GM19025 (cell line): ENCODE results near the gene ATG7.
"Not testable (repeated sequence)": the region's sequence is repeated elsewhere in the genome, so short reads cannot be mapped to it uniquely, and the experiment has no call there.

Experiments
- ATAC-seq: cut with Tn5 transposase; IDR thresholded peaks from one replicate; pipeline ENCODE4 v1.9.1; 2021; ENCODE audit warnings: mild to moderate bottlenecking, low read depth, moderate library complexity; ENCODE audit not compliant: unreplicated experiment

ATG7 gene

GRCh38 chr3:11498177-11498576 is 226.0 kb downstream of the ATG7 start:
- no peak for ATAC-seq

GRCh38 chr3:11498646-11499045 is 226.4 kb downstream of the ATG7 start:
- ATAC-seq, result no peak

DNA sequence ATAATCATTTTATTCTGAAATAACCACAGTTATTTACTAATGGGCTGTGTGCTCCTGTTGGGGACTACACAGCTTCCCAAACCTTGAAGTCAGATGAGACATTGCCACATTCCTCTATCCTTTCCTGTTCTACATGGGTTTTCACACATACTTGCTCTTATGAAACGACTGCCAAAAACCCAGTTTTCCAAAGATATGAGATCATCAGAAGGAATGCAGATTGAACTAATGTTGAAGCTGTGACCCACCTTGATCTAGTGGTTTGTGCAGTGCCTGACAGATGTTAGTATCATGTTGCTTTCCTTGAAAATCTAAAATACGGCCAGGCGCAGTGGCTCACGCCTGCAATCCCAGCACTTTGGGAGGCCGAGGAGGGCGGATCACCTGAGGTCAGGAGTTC is 226.9 kb downstream of the ATG7 start:
- no peak for ATAC-seq

- not testable (repeated sequence) for ATAC-seq
Observed at GRCh38 chr3:11502413-11502812, 230.2 kb downstream of the ATG7 start.

GRCh38 chr3:11507719-11508118 is 235.5 kb downstream of the ATG7 start:
- no peak for ATAC-seq

GRCh38 chr3:11508346-11509172 is 236.4 kb downstream of the ATG7 start:
- no peak for ATAC-seq

GRCh38 chr3:11509173-11510000 is 237.2 kb downstream of the ATG7 start:
- no peak for ATAC-seq

DNA sequence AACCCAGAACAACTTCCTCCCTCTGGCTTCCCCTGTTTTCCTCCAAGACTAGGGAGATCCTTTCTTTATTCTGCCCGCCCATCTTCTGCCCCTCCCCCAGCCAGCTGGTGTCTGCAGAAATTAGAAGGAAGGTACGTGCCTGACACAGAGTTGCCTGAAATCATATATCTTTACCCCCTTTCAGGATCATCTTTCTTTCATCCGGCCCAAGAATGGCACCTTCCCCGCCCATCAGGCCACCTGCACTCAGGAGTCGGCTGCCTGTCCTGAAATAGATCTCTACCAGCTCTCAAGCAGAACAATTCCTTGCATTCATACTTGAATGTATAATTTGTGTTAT is 237.8 kb downstream of the ATG7 start:
- no peak for ATAC-seq

DNA sequence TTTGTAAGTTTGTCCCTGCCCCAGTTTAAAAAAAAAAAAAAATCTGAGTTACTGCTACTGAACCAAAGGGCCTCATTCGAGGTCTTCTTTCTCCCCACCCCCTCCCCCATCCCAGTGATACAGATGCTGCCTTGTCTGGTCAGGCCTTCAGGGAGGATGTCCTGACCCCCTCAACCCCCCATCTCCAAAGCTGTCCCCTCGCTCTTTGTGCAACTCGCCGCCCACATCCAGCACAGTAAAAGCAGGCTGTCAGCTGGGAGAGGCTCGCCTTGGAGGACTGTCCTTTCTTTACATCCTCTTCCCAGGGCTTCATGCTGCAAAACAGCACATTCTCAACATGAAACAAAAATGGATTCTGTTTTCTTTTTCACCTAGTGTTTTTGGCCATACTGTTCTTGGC is 238.2 kb downstream of the ATG7 start:
- ATAC-seq, result no peak

GRCh38 chr3:11511606-11512005 is 239.4 kb downstream of the ATG7 start:
- ATAC-seq, result not testable (repeated sequence)

DNA sequence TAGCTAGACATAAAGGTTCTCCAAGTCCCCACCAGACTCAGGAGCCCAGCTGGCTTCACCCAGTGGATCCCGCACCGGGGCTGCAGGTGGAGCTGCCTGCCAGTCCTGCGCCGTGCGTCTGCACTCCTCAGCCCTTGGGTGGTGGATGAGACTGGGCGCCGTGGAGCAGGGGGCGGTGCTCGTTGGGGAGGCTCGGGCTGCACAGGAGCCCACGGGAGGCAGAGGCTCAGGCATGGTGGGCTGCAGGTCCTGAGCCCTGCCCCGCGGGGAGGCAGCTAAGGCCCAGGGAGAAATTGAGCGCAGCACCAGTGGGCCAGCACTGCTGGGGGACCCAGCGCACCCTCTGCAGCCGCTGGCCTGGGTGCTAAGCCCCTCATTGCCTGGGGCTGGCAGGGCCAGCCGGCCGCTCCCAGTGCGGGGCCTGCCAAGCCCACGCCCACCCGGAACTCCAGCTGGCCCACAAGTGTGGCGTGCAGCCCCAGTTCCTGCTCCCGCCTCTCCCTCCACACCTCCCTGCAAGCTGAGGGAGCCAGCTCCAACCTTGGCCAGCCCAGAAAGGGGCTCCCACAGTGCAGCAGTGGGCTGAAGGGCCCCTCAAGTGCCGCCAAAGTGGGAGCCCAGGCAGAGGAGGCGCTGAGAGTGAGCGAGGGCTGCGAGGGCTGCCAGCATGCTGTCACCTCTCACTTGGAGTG is 241.1 kb downstream of the ATG7 start:
- ATAC-seq, result not testable (repeated sequence)

DNA sequence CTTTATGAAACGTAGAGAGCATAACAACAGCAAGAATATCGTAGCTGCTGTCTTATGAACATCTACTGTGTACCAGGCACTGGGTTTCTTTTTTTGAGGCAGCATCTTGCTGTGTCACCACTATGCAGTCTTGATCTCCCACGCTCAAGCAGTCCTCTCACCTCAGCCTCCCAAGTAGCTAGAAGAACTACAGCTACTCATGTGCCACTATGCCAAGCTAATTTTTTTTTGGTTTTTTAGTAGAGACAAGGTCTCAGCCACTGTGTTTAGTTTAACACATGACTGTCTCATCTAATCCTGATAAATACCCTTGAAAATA is 241.6 kb downstream of the ATG7 start:
- ATAC-seq, result no peak

DNA sequence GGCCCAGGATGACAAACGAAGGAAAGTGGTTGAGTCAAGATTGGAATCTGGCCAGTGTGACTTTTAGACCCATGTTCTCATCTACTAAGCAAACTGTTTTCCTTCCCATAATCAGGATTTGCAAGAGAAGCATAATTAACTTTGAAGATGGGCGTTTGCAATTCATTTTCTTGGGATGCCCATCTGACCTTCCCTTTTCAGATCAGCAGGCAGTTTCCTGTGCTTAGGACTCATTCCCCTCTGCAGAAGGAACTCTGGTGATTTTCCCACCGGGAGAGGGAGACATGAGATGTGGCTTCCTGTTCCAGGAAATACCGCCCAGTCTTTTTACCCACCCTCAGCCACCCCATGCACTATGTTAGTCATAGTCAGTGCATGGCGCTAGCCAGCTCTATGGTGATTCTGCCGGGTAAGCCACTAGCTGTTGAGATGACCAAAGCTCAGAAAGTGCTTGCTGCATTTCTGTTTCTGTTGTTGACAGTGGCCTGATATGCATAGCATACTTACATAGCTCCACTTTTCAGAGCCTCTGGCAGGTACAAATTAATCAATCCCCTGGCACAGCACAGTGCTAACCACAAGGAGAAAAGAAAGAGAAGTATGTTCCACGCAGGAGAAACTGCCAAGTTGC is 242.1 kb downstream of the ATG7 start:
- ATAC-seq, result no peak

DNA sequence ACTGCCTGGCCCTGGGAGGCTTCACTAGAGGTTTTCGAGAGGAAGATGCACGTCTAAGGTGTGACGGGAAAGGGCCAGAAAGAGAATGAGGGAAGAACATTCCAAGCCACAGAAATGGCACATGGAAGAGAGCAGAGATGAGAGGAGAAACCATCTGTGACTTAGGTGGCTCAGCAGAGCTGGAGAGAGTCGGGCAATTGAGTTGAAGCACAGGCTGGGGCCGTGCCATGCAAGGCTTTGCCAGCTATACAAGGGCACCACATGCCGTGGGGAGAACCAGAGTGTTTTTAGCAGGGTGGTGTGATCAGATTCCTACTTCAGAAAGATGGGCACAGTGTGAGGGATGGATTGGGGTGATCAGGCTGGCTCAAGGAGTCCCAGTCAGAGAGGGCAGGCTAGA is 245.4 kb downstream of the ATG7 start:
- no peak for ATAC-seq

DNA sequence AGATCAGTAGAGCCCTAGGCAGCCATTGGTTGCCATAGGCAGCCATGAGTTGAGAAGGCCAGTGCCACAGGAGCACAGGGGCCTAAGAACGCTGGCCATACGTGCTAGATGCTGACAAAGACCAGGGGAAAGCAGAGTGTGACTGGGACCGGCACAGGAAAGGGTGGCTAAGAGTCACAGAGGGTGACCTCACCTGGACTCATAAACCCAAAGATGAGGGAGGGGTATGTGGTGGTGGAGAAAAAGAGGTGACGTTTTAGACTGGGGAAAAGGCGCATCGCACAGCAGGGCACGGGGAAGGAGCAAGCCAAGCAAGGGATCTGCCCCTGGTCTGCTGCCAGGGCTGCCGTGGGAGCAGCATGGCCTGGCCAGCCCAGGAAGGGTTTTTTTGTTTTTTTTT is 249.0 kb downstream of the ATG7 start:
- ATAC-seq, result no peak

- ATAC-seq, result no peak
Observed at GRCh38 chr3:11522398-11522715, 250.2 kb downstream of the ATG7 start.

DNA sequence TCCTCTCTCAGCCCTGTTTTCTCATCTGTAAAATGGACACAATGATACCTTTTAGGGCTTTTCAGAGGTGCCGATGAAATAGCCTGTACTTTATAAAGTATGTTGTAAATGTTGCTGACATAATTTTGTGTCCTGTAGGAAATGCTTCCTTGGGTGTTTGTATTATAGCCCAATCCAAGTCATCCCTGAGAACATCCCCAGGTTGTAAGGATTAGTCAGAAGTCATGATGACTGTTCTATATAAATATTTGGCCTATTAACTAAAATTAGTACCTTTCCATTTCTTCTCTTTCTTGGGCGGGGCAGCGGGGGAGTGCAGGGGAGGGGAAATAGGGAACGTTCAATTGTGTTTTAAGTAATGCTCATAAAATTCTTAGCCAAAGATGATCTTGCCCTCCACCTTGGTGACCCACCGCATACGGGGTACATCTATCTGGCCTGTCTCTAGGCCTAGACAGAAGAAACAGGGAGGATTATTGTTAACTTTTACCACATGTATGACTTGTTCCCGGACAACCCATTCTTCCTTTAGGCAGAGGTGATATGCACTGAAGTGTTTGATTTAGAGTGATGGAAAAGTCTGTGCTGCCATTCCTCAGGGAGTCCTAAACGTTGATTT is 250.9 kb downstream of the ATG7 start:
- ATAC-seq, result no peak

GRCh38 chr3:11523572-11524101 is 251.4 kb downstream of the ATG7 start:
- no peak for ATAC-seq

DNA sequence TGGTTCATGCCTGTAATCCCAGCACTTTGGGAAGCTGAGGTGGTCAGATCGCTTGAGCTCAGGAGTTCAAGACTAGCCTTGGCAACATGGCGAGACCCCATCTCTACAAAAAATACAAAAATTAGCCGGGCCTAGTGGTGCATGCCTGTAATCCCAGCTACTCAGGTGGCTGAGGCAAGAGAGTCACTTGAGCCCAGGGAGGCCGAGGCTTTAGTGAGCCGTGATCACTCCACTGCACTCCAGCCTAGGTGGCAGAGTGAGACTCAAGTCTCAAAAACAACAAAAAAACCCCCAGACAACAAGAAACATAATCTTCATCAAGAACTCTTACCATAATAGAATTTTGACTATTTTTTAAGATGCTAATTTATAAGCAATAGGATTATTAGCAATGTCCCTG is 253.9 kb downstream of the ATG7 start:
- ATAC-seq, result not testable (repeated sequence)

- ATAC-seq, result no peak
Observed at GRCh38 chr3:11529281-11529680, 257.1 kb downstream of the ATG7 start.
